ENCODE data around the gene MMP11.
A peak's percentile ranks its signal among the peaks of the same experiment; 100 is the strongest.

MMP11 gene

GRCh38 chr22:23774922-23775436, 2.3 kb downstream of the MMP11 start:
- peak; percentile 62 for DNase-seq (ENCODE audit: low read depth, low spot score)
- no peak overlapping the region for H3K4me3 ChIP-seq (ENCODE audit: low read depth, low read length)
- no peak for TF ChIP-seq CTCF (IDR thresholded peaks at IDR 0.05; ENCODE audit: low read depth, low read length)
- in situ Hi-C loops (cut with HindIII; ENCODE audit: low sequenced_read_pairs) = no loop called here

GRCh38 chr22:23775779-23776375, 3.2 kb downstream of the MMP11 start:
- TF ChIP-seq CTCF (IDR thresholded peaks at IDR 0.05; ENCODE audit: low read depth, low read length) = no peak
- in situ Hi-C loops (cut with HindIII; ENCODE audit: low sequenced_read_pairs) = no loop called here
- no peak overlapping the region for H3K4me3 ChIP-seq (ENCODE audit: low read depth, low read length)
- no peak for DNase-seq (ENCODE audit: low read depth, low spot score)

GRCh38 chr22:23777776-23778576, 5.3 kb downstream of the MMP11 start:
- in situ Hi-C loops (cut with HindIII; ENCODE audit: low sequenced_read_pairs) = no loop called here
- no peak for DNase-seq (ENCODE audit: low read depth, low spot score)
- TF ChIP-seq CTCF (IDR thresholded peaks at IDR 0.05; ENCODE audit: low read depth, low read length) = no peak
- no peak overlapping the region for H3K4me3 ChIP-seq (ENCODE audit: low read depth, low read length)

- no peak overlapping the region for H3K4me3 ChIP-seq (ENCODE audit: low read depth, low read length)
- TF ChIP-seq CTCF (IDR thresholded peaks at IDR 0.05; ENCODE audit: low read depth, low read length) = no peak
- no peak for DNase-seq (ENCODE audit: low read depth, low spot score)
- in situ Hi-C loops (cut with HindIII; ENCODE audit: low sequenced_read_pairs) = no loop called here
Observed at GRCh38 chr22:23778577-23778900, 5.9 kb downstream of the MMP11 start.

GRCh38 chr22:23779083-23779482, 6.4 kb downstream of the MMP11 start:
- no peak for DNase-seq (ENCODE audit: low read depth, low spot score)
- no peak for TF ChIP-seq CTCF (IDR thresholded peaks at IDR 0.05; ENCODE audit: low read depth, low read length)
- no peak overlapping the region for H3K4me3 ChIP-seq (ENCODE audit: low read depth, low read length)
- in situ Hi-C loops (cut with HindIII; ENCODE audit: low sequenced_read_pairs) = no loop called here

- no peak for TF ChIP-seq CTCF (IDR thresholded peaks at IDR 0.05; ENCODE audit: low read depth, low read length)
- no peak overlapping the region for H3K4me3 ChIP-seq (ENCODE audit: low read depth, low read length)
- in situ Hi-C loops (cut with HindIII; ENCODE audit: low sequenced_read_pairs) = no loop called here
- DNase-seq (ENCODE audit: low read depth, low spot score) = no peak
Observed at GRCh38 chr22:23779731-23780130, 7.1 kb downstream of the MMP11 start.

All from astrocyte of the spinal cord (primary cell).